ENCODE results near the gene MRPL51.

DNA sequence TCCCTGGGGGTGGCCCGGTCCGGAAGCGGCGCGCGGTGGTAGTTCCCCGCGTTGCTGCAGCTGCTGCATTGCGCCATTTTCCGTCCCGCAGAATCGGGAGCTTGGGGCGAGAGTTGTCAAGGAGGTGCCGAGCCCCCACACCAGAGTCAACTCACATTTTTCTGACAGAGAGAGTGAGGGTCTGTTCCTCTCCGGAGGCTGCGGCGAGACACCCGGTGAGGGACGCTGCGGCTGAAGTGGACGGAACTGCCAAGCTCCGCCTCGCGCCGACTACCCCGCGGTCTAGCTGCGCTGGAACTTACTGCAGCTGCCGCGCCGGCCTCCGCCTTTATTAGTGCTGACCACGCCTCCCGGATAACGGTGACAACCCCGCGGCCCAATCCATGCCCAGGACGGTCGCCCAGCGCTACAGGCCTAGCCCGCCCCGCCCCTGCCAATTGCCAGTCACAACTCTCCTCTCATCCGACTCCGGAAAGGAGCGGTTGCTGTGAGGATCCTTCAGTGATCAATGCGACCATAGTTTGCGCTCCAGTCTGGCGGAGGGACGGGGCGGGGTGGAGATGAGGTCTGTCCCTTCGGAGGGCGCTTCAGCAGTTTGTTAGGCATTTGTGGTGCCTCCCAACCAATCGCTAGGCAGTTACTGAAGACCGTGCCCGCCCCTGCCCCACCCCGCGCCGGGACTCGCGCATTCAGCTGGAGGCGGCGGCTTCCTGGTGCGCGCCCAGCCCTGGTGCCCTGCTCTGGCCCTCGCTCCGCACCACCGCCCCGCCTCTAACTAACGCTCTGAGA, 22.5 kb downstream of the MRPL51 start, which contains the start of gene VAMP1:
- TF ChIP-seq POLR2A (IDR thresholded peaks at IDR 0.05) (peak; percentile 99), CTCF (IDR thresholded peaks at IDR 0.05) (peak in 1 of 5 experiments; percentile 36), EP300 (IDR thresholded peaks at IDR 0.05; ENCODE audit: low read depth) (no peak)
